Measurements from ENCODE around the gene UQCC5.

- TF ChIP-seq ATF3 (CRISPR knock-in tag; conservative IDR thresholded peaks at IDR 0.05) (no peak), ELF4 (CRISPR knock-in tag; IDR thresholded peaks at IDR 0.05; ENCODE audit: low read depth) (no peak), CTCF (IDR thresholded peaks at IDR 0.05) (no peak), SP1 (CRISPR knock-in tag; conservative IDR thresholded peaks at IDR 0.05) (no peak)
Observed at GRCh38 chr3:52516509-52517195, 19.8 kb upstream of the UQCC5 start.
